GM23338 (cell line): Measurements from ENCODE around the gene PHLDB2.

Source experiments
- CREB1 ChIP-seq: fragments of 250-450 bp; sonication (Bioruptor Pico); IDR thresholded peaks from 2 replicates; pipeline ENCODE4 v1.5.0; 2020; ENCODE audit warnings: low read depth, mild to moderate bottlenecking, moderate library complexity
- CTCF ChIP-seq, 2 experiments: fragments of 200-600 bp in 1 of 2; sonication (generic) in 1 of 2; conservative IDR thresholded peaks; 2 replicates each; pipeline versions ENCODE4 v1.5.1 to v1.6.1; 2016 to 2017; ENCODE audit warnings: antibody characterized with exemption in 2 of 2, low read depth in 2 of 2, mild to moderate bottlenecking in 2 of 2, moderate library complexity in 1 of 2
- EZH2 ChIP-seq: fragments of 200-600 bp; sonication (generic); IDR thresholded peaks from one replicate; pipeline ENCODE4 v1.8.0; 2017; ENCODE audit warnings: antibody characterized with exemption, mild to moderate bottlenecking, low read depth; ENCODE audit not compliant: unreplicated experiment
- EZH2phosphoT487 ChIP-seq: fragments of 200-600 bp; sonication (generic); IDR thresholded peaks from one replicate; pipeline ENCODE4 v1.8.1; 2018; ENCODE audit warnings: antibody characterized with exemption; ENCODE audit not compliant: unreplicated experiment
- JUNB ChIP-seq: IDR thresholded peaks from one replicate; pipeline ENCODE4 v1.6.1; 2016; ENCODE audit warnings: antibody characterized with exemption; ENCODE audit not compliant: unreplicated experiment
- POLR2AphosphoS5 ChIP-seq: IDR thresholded peaks from 2 replicates; pipeline ENCODE4 v1.6.1; 2016; ENCODE audit warnings: antibody characterized with exemption, low read depth
- REST ChIP-seq: IDR thresholded peaks from one replicate; pipeline ENCODE4 v1.6.1; 2018; ENCODE audit warnings: antibody characterized with exemption; ENCODE audit not compliant: unreplicated experiment
- ZNF114 ChIP-seq: fragments of 250-450 bp; sonication (Bioruptor Pico); IDR thresholded peaks from 2 replicates; pipeline ENCODE4 v1.5.0; 2020; ENCODE audit warnings: mild to moderate bottlenecking, moderate library complexity
- ZNF331 ChIP-seq: fragments of 250-450 bp; sonication (Bioruptor Pico); IDR thresholded peaks from 2 replicates; pipeline ENCODE4 v1.5.0; 2020; ENCODE audit warnings: low read depth, mild to moderate bottlenecking, moderate library complexity
- ZNF462 ChIP-seq: fragments of 250-450 bp; sonication (Bioruptor Pico); IDR thresholded peaks from 2 replicates; pipeline ENCODE4 v1.5.0; 2020; ENCODE audit warnings: mild to moderate bottlenecking, moderate library complexity

- TF ChIP-seq JUNB (no peak), EZH2 (no peak), CTCF (conservative IDR thresholded peaks at IDR 0.05; ENCODE audit: low read depth in 2 of 2) (no peak), EZH2phosphoT487 (no peak), REST (no peak), POLR2AphosphoS5 (no peak), CREB1 (CRISPR knock-in tag) (no peak), ZNF331 (CRISPR knock-in tag) (no peak), ZNF114 (no peak), ZNF462 (CRISPR knock-in tag) (no peak)
Measured at GRCh38 chr3:111823341-111823855, 35.7 kb upstream of the PHLDB2 start.
